CD4-positive, alpha-beta T cell treated with Interferon gamma for 1 hour (primary cell): ENCODE results near the gene EBF3.

ENCODE experiments used
- DNase-seq: peaks from one replicate; pipeline ENCODE4 v3.0.0-alpha.2; 2020

The EBF3 gene

DNA sequence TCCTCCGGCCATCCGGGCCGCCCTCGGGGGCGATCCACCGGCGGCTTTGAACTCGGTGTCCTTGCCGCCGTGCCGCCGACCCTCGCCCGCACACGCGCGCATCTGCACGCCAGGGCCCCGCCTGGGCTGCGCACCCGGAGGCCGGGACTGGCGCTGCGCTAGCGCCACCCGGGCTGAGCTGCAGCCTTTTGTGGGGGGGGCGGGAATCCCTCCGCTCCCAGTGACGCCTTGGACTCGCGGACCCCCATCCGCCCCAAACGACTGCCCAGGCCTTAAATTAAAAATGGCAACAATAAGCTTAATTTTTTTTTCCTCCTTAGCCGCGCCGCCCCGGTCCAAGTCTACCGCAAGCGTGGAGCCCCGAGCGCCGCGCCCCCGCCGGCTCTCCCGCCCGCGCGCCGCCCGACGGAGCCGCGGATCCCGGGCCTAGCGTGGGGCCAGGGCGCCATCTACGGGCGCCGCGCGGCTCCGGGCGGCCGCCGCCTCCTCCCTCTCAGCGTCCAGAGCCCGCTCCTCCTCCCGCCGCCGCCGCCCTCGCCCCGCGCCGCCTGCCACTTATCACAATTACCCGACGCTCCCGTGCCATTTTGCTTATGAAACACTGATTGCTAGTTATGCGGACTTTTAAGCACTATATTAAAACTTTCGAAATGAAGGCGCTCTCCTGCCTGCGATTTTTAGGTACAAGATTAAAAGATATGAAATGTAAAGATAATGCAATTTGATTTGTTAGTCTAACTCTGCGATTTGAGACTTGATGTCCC, 7.5 kb upstream of the EBF3 start:
- DNase-seq = no peak

DNA sequence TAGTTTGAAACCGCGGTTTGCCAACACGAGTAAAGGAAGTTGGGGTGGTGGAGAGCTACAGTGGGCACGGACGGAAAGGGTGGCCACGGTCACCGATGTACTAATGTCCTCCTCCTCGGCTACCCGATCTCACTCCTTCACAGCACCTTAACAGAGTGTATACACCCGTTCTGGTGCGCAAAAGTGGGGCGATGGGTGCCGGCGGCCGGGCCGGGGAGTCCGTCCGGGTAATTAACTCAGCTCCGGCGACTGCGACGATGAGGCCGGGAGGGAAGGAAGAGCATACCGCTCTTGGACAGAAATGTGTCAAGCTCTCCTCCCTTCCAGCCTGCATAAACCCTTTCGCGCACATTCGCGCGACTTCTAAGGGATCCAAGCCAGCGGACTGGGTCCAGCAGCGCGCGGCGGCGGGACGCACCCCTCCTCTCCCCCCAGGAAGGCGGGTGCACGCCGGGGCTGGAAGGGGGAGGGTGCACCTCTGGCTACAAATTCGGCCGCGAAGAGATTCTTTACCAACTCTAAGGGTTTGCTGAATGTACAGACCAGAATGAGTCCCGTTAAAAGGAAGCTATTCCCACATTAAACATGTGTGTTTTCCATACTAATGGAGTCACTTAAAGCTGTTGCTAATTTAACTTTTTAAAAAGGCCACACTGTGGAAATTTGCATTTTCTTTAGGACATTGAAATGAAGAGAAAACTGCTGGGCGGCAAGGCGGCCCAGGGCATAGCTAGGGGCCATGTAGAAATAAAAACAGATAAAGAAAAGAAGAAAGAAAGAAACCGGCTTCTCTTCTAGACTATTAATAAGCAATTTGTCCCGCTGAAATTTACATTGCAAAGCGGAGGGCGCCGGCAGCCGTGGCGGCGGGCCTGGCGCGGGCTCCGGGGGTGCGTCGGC, 6.6 kb upstream of the EBF3 start:
- DNase-seq = no peak

DNA sequence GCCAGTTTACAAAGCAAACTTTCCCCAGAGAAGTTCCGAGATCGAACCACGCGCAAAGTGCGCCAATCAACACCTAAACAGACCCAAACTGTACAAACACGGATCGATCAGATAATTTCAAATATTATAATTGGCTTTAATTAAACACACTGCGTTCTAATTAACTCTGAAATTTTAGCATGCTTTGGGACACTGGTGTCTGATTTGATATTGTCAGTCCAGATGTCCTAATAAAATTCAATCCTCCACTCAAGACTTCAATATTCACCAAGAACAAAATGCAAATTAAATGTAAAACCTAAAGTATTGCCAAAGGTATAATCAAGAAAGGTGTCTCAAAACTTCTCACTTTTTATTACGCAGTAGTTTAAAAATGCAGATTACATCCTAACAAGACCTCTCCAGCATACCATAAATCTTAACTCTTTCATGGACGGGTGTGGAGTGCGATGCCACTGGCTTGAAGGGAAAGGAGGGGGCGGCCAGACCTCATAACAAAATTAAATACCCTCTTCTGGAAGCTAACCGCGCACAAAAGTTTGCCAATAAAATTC, 5.9 kb upstream of the EBF3 start:
- DNase-seq = no peak

DNA sequence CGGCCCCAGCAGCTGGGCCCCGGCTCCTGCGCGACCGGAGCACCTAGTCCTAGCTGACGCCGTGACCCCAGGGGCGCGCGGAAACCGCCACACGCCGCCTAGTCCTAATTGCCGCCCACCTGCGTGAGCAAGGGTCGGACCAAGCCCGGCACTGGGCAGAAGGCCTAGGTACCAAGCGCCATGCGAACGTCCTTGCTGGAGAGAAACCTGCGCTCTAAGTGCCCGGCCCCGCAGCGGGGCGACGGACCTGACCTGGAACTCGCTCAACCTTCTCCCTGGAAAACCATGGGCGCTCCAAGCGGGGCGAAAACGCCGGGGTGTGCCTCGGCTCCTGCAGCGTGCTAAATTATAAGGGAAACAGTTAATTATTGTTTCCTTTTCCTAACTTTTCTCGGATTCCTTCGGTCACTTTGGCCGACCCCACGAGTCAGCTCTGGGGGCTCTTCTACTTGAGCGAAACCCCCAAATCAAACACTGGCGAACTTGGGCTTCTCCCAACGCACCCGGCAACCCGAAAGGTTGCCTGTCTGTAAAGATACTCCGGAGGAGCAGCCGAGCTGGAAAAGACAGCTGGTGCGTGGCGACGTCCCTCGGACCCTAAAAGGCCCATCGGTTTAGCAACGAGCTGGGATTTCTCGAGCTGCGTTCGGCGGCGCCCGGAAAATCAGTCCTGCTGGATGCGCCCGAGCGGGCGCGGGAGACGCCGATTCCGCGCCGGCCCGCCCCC, 5.3 kb upstream of the EBF3 start:
- DNase-seq = no peak

DNA sequence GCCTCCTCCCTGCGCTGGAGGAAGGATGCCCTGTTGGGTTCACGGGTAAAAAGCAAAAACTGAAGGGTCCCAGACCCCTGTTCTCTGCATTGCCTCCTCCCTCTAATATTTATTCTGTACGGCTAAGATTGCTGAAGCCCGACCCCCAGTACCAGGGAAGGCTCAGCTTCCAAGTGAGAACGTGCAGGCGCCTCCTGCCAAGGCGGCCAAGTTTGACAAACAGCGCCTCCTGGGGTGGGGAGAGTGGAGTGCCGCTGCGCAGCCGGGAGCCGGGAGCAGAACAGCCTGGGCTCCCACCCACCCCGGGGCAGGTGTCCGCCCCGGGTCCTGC, 4.7 kb upstream of the EBF3 start:
- no peak for DNase-seq

DNA sequence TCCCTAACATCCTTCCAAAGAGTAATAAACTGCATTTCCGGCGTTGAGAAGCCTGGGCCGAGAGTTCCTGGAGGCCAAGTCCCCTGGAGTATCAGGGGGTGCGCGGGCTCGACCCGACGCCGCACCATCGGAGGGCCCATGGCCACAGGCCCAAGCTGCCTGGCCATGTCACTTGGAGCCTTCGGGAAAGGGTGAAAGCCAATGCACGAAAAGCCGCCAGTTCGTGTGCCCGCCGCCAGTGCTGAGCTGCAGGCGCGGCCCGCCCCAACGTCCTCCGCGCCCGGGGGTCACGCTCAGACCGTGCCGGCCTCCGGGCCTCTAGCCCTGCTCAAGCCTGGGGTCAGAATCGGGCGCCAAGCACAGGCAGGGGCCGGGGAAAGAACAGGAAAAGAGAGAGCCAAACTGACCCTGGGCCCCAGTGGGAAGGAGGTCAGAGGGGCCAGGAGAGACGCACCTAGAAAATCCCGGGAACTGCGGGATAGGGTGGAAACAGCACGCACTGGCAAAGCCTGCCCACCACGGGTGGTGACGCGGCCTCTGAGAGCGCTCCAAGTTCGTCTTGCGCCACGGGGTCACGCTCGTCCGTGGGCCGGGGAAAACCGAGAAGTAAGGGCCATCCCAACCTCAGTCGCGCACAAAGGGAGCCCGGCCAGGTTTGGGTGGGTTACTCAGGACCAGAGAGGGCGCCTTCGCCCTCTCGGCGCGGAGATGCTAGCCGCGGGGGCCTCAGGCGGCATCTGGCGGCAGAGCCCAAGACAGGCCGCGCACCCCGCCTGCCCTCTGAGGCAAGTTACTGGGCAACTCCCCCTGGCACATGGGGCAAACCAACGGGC, 4.2 kb upstream of the EBF3 start:
- no peak for DNase-seq

DNA sequence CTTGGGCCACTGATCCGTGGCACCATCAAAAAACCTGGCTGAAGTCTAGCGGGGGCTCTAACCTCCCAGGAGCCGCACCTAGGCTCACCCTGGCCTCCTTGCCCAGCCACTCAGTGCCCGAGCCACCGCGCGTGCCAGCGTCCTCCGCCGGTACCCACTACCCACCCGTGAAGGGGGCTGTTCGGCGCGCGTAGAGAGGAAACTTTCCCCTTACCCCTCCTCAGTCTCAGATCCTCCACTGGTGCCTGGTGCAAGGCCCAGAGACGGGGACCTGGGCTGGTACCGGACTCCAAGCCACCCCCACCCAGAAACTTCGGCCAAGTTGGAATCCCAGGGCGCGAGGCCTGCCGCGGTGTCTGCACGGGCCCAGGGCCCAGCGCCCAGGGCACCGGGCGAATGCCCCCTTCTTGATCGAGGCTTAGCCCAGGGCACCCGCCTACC, 3.5 kb upstream of the EBF3 start:
- DNase-seq = no peak

DNA sequence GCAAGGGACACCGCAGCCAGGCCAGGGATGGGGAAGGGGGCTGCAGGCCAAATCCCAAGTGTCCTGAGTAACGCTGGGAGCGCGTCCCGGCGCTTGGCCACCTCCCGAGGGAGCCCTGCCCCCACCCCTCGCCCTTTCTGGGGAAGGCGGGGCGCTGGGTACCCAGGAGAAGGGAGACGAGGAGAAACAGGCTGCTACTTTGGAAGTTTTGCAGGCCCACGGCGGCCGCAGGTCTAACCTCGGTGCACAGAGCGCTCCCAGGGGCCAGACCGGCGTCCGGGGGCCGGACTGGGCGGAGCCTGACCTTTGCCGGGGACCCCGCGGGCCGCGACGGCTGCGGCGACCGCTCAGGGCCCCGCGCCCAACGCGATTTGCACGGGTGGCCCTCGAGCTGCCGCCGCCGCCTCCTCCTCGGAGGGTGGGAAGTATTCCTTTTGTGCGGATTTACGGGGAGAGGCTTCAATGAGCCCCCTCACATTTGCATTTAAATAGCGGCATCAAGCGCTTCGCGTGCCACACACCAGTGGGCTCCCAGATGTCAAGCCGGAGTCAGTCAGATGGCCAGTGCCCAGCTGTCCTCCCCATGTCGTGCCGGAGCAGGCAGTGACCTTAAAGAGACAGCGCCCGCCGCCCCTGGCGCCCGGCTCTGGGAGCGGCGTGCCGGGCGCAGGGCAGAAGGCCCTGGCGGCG, 3.0 kb upstream of the EBF3 start:
- DNase-seq = no peak

DNA sequence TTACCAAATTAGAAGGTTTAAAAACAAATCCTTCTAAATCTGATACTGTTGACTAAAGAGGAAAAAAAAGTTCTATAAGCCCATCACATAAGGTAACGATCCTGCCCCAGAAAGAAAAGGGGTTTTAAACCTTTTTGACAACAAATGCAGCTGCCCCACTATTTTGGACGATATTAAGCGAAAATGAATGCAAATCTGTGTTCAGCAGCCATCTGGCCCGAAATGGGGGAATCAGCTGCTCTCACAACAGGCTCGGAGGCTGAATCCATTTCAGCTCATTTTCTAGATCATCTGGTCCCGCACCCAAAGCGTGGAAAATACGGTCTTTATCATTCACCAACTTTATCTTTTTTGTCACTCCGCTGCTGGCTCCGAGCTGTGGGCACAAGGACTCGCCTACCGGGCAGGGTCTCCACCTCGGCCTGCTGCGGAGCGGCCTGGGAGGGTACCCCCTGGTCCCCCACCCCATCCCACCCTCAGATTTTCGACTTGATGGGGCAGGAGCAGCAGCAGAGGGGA, 2.4 kb upstream of the EBF3 start:
- DNase-seq = no peak

DNA sequence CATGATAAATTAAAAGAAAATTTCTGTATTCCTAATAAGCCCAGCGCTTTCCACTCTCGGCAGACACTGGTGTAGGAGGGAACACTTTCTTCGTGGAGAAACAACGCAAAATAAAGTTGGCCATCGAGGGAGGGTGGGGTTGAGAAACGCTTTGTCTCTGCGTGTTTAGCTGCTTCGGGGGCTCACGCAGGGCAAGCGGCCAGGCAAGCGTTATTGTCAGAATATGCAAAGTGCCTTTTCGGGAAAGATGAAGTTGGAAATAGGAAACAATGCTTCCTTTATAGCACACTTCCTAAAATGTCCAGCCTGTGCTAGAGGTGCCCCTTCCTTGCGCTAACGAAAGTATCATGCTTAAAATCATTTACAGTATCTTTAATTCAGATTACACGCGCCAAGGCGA, 1.9 kb upstream of the EBF3 start:
- DNase-seq = no peak

DNA sequence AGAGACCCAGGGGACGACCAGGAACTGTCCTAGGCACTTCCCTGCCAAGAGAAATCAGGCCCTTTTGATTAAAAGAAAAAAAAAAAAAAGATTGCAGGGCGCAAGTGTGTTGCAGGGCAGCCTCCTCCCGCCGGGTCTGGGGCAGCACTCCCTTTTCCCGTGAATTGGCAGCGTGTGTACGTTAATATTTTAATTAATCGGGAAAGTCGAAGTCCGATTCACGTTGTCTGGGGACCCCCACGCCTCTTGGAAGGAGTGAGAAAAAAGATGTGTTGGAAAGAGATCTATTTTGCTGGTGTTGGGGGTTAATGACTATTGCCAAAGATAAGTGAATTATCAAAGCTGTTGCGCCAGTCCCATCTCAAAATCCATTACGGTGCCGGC, 1.3 kb upstream of the EBF3 start:
- no peak for DNase-seq

DNA sequence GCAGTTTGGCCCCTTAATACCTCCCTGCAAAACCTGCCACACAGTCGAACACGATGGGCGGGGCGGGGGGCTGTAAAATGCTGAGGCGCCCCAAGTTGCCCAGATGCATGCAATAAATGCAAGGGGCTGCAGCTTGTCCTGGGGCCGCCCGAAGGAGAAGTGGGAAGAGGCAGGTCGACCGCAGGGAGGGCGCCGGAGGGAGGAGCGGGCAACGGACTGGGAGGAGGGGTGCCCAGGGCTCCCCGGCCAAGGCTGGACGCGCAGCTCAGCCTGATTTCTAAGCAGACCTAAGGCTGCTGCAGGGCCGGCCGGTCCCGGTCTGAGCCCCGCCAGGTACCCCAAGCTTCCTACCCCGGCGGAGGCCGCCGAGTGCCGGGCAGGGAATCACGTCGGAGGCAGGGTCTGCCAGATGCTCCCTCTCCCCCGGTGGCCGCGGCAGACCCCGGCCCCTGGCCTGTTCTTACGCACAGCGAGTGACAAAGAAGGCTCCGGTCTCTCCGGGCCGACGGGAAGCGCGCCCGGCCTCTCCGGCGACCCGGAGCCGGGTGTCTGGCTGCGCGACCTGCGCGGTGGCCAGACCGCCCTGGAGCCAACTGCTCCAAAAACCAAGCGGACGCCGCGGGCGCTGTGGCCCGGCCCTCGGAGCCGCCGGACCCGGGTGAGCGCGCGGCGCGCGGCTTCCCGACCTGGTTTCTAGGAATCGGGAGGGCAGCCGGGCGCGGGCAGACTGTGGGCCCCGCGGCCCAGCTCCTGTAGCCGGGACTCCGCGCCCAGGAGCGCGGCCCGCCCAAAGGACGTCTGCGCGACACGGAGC, 744 bp upstream of the EBF3 start:
- no peak for DNase-seq

DNA sequence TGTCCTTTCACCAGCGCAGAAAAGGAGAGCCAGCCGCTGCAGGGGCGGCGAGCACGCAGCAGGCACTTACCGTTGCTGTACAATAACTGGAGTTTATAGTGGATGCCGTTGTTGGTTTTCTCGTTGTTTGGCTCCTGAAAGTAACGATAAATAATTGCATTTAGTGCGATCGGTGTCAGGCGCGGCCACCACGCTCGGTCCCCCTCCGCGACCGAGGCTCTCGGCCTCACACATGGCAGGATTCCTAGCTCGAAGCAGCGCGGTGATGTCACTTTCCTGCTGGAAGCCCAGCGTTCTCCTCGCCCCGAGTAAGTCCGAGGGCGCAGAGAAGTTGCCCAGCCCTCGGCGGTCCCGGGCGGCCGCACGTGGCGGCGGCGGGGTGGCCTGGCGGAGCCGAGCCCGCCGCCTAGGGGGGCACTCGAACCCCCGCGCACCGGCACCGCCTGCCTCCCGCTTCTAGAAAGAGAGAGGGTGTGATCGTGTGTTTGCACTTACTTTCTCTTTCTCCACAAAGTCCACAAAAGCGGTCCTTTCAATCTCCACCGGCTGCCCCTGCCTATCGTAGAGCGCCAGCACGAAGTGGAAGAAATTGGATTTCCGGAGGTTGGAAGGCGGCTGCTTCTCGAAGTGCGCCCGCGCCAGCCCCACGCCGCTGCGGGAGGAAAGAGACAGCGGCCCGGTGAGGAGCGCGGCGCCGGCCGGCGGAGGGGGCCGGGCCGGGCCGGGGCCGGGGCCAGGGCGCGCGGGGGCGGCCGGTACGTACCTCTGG, 1.0 kb downstream of the EBF3 start:
- DNase-seq = no peak

DNA sequence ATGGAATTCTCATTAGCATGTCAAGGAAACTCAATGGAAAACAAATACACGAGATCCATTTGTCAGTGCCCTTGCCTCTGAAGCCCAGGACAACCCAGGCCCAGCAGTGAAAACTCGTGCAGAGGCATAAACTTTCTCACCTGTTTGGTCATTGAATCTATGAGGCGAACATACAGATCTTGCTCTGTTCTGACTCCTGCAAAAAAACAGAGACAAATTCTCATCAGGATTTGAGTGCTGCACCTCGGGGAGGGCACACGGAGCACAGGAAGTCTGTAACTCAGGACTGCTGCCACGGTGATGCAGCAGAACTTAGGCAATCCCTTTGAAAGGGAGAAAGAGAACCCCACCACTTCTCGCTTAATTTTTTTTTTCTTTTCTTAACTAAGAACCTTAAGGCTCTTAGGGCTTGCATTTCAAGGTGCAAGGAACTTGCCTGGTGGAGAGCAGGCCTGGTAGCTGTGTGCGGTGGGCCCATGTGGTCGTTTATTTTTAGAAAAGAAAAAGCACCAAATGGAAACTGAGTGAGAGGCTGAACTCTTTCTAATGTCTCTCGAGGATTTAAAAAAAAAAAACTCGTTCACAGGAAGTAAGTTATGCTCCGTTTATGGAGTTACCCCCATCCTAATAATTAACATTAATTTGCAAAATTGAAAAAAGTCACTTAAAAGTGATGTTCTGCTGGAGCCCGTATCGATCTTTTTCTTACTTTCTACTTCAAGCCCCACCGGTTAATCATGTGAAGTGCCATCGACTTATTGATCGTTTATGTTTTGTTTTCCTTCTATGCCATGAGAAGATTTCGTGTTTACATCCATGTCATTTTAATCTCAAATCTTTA, 1.8 kb downstream of the EBF3 start:
- no peak for DNase-seq

DNA sequence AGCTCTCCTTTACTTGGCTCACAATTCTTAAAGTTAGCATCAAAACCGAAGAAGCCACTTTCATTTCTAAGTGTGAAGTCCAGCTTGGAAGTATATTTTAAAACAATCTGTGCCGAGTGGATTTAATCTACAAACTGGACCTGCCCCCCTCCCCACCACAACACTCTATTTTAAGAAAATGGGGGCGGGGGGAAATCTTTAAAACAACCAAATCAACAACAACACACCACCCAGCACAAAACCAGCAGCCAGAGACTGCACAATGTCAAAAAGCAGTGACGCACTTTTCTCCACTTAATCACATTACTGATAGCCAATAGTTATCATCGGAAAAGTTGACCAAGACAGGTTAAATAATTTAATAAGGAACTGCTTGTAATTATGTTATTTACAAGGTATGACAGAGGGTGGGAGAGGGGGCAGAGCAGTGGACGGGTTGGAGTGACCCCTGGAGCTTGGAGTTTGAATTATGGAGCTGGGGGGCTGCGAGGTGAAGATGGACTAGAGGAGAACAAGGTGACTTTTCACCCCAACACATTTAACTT, 2.8 kb downstream of the EBF3 start:
- DNase-seq = no peak

DNA sequence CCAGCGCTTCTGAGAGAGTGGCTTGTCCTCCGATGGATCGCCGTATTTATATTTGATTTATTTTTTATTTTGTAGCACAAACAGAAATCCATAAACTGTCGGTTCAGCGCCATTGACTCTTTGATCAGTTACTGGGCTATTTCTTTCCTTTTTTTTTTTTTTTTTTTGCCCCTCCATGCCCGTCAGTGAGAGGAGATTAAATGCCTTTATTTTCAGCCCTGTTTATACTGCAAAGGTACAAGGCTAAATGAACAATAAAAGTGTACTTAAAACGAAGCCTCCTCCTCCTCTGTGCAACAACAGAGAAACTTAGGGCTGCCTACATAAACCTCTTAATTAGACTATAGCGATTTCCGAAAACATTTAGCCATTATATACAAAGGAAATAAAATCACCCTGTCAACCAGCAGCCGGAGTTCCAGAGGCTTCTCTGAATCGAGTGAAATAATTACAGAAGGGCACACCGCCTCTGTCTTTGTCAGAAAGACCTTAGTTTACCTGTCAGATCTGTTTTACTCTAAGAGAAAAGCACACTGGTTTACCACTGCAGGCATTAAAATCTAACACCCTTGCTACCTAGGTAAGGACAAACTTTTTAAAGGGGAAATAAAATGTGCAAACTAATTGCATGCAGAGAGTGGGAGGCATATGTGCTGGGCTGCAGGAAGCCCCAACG, 3.5 kb downstream of the EBF3 start:
- no peak for DNase-seq

DNA sequence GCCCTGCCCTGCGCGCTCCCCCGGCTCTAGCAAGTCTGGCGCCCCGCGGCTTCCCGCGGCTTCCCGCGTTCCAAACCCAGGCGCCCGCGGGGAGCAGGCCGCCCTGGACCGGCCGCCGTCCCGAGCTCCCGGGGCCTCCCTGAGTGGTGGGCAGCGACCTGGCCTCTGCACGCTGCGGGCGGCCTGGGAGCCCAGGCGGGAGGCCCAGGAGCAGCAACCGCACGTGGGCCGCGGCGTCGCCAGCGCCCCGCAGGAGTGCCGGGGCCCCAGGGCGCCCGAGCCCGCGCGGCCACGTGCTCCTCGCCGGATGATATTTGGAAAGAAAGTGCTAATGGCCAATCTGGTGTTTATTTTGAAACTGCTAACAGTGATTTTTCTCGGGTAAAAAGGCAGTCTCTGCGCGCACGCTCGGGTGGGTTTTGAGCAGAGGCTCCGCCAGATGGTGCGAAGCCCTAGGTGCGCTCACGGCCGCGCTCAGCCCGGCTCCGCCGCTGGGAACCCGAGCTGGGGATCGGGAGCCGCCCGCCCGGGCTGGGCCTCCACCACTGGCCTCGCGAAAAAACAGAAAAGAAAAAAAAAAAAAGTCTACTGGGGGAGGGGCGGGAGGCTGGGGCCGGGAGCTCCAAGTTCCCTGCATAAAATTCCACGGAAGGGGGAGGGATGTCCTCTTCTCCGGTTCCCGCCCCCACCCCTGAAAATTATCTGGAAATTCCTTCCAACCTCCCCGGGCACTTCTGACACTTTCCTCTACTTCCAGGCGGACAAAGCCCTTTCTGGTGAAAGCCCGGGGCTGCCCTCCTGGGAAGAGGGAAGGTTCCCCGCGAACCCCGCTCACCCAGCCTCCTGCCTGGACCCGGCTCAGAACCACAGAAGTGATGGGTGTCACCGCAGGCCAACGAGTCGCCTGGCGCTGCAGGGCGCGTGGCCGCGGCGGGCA, 4.3 kb downstream of the EBF3 start:
- no peak for DNase-seq
